Esophagus muscularis mucosa (tissue), 4 donors: ENCODE results near the gene ARL5C. TPM values are rescaled to one million over a fixed set of nuclear protein-coding genes. Genes with fewer than 3 reads are reported as not detected.
"Not testable (repeated sequence)": the region's sequence is repeated elsewhere in the genome, so short reads cannot be mapped to it uniquely, and the experiment has no call there.

Experiments
- DNase-seq: peaks from one replicate; pipeline ENCODE4 v3.0.0-alpha.2; 2017; ENCODE audit errors: extremely low spot score
- H3K27ac ChIP-seq, 4 donors: fragments of 200-600 bp; sonication (generic); replicated peaks in 1 of 4; 1 replicate in 3 of 4; 2 replicates in 1 of 4; pipeline ENCODE4 v1.5.1; 2016 to 2019; ENCODE audit warnings: mild to moderate bottlenecking in 1 of 4
- H3K27me3 ChIP-seq, 4 donors: fragments of 200-600 bp; sonication (generic); one replicate each; pipeline versions ENCODE4 v1.5.1 to v1.6.0; 2016 to 2019
- H3K36me3 ChIP-seq, 4 donors: fragments of 200-600 bp; sonication (generic); one replicate each; pipeline ENCODE4 v1.5.1; 2016 to 2019
- H3K4me1 ChIP-seq, 4 donors: fragments of 200-600 bp; sonication (generic); one replicate each; pipeline ENCODE4 v1.5.1; 2016 to 2019
- H3K4me3 ChIP-seq, 4 donors: fragments of 200-600 bp; sonication (generic); 1 replicate in 2 of 4; 2 replicates in 2 of 4; pipeline ENCODE4 v1.5.1; 2016 to 2019; ENCODE audit warnings: mild to moderate bottlenecking in 4 of 4, moderate library complexity in 1 of 4
- H3K9me3 ChIP-seq, 4 donors: fragments of 200-600 bp; sonication (generic); 1 replicate in 3 of 4; 2 replicates in 1 of 4; pipeline ENCODE4 v1.5.1; 2016 to 2019
- EP300 ChIP-seq: sonication (generic); formaldehyde crosslinking; IDR thresholded peaks from one replicate; pipeline ENCODE4 v1.6.1; 2017; ENCODE audit warnings: antibody characterized with exemption
- POLR2A ChIP-seq: fragments of 450-650 bp; IDR thresholded peaks from one replicate; pipeline ENCODE4 v1.6.1; 2017; ENCODE audit warnings: antibody characterized with exemption, moderate library complexity, mild to moderate bottlenecking, low read depth
- POLR2AphosphoS5 ChIP-seq, 2 donors: sonication (generic); formaldehyde crosslinking; IDR thresholded peaks; one replicate each; pipeline ENCODE4 v1.6.1; 2017; ENCODE audit warnings: antibody characterized with exemption in 2 of 2
- WGBS: methylation state at CpG from one replicate; pipeline ENCODE4 v1.1.5; 2018; 5-methylcytosine and 5-hydroxymethylcytosine counted together
- intact Hi-C: fragments of 100-400 bp; cut with DNase I; formaldehyde crosslinking; loops from one replicate; pipeline ENCODE4 v1.15.1; 2023
- total RNA-seq, 4 donors: library from RNA; depleted of rRNA; stranded (reverse); fragments of >200 nt; gene quantifications; one replicate each; pipeline versions ENCODE4 v1.1.0 to v1.2.1, GENCODE V29; 2016
- TF ChIP-seq, protein P1 (sequence below), 3 experiments: fragments of 200-600 bp in 2 of 3; fragments of 450-650 bp in 1 of 3; sonication (generic) in 2 of 3; IDR thresholded peaks; one replicate each; pipeline ENCODE4 v1.5.1; 2017 to 2019; ENCODE audit warnings: antibody characterized with exemption in 3 of 3, mild to moderate bottlenecking in 2 of 3, moderate library complexity in 1 of 3

The ARL5C gene
- total RNA-seq, 4 donors from 2014 or later = 1.7 TPM; not detected in 3

DNA sequence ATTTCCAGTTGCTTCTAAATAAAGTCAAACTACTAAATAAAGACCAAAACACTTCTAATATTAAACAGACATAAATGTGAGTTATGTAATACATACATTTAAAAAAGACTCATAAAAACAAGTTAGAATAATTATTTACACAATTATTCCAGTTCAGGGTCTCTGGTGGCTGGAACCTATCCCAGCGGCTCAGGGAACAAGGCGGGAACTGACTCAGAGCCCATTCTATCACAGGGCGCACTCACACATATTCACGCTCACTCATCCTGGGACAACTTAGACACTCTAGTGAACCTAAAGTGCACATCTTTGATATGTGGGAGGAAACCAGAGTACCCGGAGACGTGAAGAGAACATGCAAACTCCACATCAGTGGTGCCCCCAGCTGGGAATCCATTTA, 39.5 kb downstream of the ARL5C start:
- no peak for DNase-seq
- Histone ChIP-seq H3K9me3 (no peaks in the 10 kb centered on the region), H3K36me3 (no peaks in the 10 kb centered on the region), H3K4me3 (no peak overlapping the region), H3K4me1 (peaks cover 0 to 3% (median under 1%) of the 10 kb centered on the region in 4 donors), H3K27me3 (no peaks in the 10 kb centered on the region), H3K27ac (no peak overlapping the region)
- intact Hi-C loops = no loop called here
- TF ChIP-seq POLR2A (no peak), EP300 (no peak)
- TF ChIP-seq, protein P1, sequence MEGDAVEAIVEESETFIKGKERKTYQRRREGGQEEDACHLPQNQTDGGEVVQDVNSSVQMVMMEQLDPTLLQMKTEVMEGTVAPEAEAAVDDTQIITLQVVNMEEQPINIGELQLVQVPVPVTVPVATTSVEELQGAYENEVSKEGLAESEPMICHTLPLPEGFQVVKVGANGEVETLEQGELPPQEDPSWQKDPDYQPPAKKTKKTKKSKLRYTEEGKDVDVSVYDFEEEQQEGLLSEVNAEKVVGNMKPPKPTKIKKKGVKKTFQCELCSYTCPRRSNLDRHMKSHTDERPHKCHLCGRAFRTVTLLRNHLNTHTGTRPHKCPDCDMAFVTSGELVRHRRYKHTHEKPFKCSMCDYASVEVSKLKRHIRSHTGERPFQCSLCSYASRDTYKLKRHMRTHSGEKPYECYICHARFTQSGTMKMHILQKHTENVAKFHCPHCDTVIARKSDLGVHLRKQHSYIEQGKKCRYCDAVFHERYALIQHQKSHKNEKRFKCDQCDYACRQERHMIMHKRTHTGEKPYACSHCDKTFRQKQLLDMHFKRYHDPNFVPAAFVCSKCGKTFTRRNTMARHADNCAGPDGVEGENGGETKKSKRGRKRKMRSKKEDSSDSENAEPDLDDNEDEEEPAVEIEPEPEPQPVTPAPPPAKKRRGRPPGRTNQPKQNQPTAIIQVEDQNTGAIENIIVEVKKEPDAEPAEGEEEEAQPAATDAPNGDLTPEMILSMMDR (IDR thresholded peaks at IDR 0.05) = no peak
- WGBS = 53% methylated on average over 6 of the region's 6 CpGs

DNA sequence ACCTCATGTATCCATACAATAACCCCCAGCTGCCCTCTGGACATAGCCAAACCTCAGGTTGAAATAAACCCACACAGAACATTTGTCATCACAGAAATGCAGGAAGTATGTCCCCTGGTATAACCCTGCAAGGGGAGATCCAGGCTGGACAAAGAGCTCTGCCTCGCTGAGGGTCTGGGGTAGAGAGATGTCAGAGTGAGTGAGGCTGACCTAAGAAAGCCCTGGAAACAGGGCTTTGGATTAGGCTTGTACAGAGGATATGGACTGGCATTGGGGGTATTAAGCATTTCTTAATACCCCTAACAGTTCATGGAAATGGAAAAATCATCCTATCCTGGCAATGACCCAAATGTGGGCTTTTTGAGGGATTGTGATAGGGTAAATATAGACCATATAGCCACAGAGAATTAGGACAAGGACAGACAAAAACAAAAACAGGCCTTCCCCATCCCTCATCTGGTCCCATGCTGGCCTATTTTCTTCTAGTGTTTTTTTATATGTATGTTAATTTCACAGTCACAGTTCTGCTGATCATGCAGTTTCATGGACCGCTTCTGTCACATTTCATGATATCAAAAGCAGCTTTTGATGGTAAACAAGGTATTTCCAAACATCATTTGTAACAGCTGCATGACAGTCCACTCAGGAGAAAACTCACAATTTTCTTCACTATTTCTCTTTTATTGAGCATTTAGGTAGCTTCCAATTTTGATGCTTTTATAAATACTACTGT, 40.7 kb downstream of the ARL5C start:
- Histone ChIP-seq H3K27me3 (no peaks in the 10 kb centered on the region), H3K4me3 (no peak overlapping the region), H3K4me1 (no peaks in the 10 kb centered on the region), H3K36me3 (no peaks in the 10 kb centered on the region), H3K27ac (no peak overlapping the region), H3K9me3 (no peaks in the 10 kb centered on the region)
- DNase-seq = no peak
- intact Hi-C loops = no loop called here
- TF ChIP-seq POLR2AphosphoS5 (IDR thresholded peaks at IDR 0.05) = no peak
- no peak for TF ChIP-seq EP300
- TF ChIP-seq POLR2A = no peak
- TF ChIP-seq, protein P1 (IDR thresholded peaks at IDR 0.05) = no peak
- WGBS = 95% methylated on average over 2 of the region's 2 CpGs

DNA sequence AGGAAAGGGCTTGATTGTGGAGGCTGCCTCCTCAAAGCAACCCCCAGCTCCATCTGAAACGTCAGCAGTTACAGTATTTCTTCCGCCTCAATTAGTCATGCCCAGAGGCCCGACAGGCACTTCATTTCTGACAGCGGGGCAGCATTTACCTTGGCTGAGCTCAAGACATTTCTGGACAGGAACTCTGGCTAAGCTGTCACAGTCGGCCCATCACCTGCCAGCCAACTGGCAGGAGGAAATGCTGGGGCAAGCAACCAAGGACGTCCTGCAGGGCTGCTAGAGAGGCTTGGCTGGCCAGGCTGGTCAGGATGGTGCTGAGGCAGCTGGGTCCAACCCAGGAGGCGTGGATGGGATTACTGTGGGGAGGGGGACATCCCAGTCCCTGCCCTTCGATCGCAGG, 42.3 kb downstream of the ARL5C start:
- no peaks in the 10 kb centered on the region for H3K9me3 ChIP-seq
- no peaks in the 10 kb centered on the region for H3K36me3 ChIP-seq
- no peaks in the 10 kb centered on the region for H3K4me1 ChIP-seq
- no peaks in the 10 kb centered on the region for H3K27me3 ChIP-seq
- no peak overlapping the region for H3K4me3 ChIP-seq
- intact Hi-C loops = no loop called here
- TF ChIP-seq EP300 = no peak
- TF ChIP-seq, protein P1 (IDR thresholded peaks at IDR 0.05) = no peak
- TF ChIP-seq POLR2AphosphoS5 (IDR thresholded peaks at IDR 0.05) = no peak
- TF ChIP-seq POLR2A = no peak
- no peak overlapping the region for H3K27ac ChIP-seq
- WGBS = 77% methylated on average over 9 of the region's 9 CpGs
- no peak for DNase-seq

DNA sequence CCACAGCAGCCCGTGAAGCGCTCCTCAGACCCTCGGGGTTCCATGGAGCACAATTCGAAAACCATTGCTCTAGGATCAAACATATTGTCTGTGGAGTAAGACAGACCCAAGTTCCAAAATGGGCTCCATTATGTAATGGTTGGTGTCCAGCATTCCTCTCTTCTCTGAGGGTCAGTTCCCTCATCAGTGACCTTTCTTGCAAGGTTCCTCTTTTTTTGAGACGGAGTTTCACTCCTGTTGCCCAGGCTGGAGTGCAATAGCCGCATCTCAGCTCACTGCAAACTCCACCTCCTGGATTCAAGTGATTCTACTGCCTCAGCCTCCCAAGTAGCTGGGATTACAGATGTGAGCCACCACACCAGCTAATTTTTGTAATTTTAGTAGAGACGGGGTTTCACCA, 43.0 kb downstream of the ARL5C start:
- Histone ChIP-seq H3K27ac (no peak overlapping the region), H3K4me3 (no peak overlapping the region), H3K36me3 (no peaks in the 10 kb centered on the region), H3K9me3 (no peaks in the 10 kb centered on the region), H3K27me3 (no peaks in the 10 kb centered on the region), H3K4me1 (no peaks in the 10 kb centered on the region)
- TF ChIP-seq POLR2AphosphoS5 (IDR thresholded peaks at IDR 0.05) = no peak
- no peak for TF ChIP-seq EP300
- TF ChIP-seq POLR2A = no peak
- TF ChIP-seq, protein P1 (IDR thresholded peaks at IDR 0.05) = no peak
- no peak for DNase-seq
- intact Hi-C loops = no loop called here
- 88% methylated on average over 7 of the region's 7 CpGs for WGBS

DNA sequence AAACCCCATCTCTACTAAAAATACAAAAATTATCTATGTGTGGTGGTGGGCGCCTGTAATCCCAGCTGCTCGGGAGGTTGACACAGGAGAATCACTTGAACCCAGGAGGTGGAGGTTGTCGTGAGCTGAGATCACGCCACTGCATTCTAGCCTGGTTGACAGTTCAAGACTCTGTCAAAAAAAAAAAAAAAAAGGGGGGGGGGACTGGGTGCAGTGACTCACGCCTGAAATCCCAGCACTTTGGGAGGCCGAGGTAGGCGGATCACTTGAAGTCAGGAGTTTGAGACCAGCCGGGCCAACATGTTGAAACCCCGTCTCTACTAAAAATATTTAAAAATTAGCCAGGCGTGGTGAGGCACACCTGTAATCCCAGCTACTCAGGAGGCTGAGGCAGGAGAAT, 44.0 kb downstream of the ARL5C start:
- intact Hi-C loops, H3K27ac ChIP-seq, H3K36me3 ChIP-seq, H3K4me3 ChIP-seq, DNase-seq, H3K4me1 ChIP-seq, H3K27me3 ChIP-seq, H3K9me3 ChIP-seq: not testable (repeated sequence)
- 92% methylated on average over 10 of the region's 10 CpGs for WGBS
